ENCODE results near the gene RIMS3.

The RIMS3 gene

GRCh38 chr1:40627987-40628902, 37.2 kb downstream of the RIMS3 start:
- intact Hi-C loops (cut with DNase I; ENCODE audit: low total_unique reads) = loop anchor here (10.0 kb wide), 1 partner anchor 327 kb away; no protein-coding TSS in a partner anchor
- TF ChIP-seq, protein P1, sequence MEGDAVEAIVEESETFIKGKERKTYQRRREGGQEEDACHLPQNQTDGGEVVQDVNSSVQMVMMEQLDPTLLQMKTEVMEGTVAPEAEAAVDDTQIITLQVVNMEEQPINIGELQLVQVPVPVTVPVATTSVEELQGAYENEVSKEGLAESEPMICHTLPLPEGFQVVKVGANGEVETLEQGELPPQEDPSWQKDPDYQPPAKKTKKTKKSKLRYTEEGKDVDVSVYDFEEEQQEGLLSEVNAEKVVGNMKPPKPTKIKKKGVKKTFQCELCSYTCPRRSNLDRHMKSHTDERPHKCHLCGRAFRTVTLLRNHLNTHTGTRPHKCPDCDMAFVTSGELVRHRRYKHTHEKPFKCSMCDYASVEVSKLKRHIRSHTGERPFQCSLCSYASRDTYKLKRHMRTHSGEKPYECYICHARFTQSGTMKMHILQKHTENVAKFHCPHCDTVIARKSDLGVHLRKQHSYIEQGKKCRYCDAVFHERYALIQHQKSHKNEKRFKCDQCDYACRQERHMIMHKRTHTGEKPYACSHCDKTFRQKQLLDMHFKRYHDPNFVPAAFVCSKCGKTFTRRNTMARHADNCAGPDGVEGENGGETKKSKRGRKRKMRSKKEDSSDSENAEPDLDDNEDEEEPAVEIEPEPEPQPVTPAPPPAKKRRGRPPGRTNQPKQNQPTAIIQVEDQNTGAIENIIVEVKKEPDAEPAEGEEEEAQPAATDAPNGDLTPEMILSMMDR (IDR thresholded peaks at IDR 0.05) = no peak
- H3K4me3 ChIP-seq = no peak overlapping the region
- no peak overlapping the region for H3K27ac ChIP-seq
- no peaks in the 10 kb centered on the region for H3K9me3 ChIP-seq
- H3K4me1 ChIP-seq = no peaks in the 10 kb centered on the region
- H3K36me3 ChIP-seq = peaks cover 8 to 40% (median 16%) of the 10 kb centered on the region in 3 donors
- peak in 1 of 2 donors; percentile 34 for DNase-seq
- no peaks in the 10 kb centered on the region for H3K27me3 ChIP-seq

GRCh38 chr1:40626383-40626770, 39.1 kb downstream of the RIMS3 start:
- intact Hi-C loops (cut with DNase I; ENCODE audit: low total_unique reads) = loop anchor here (10.0 kb wide), 1 partner anchor 328 kb away; no protein-coding TSS in a partner anchor
- Histone ChIP-seq H3K4me3 (no peak overlapping the region), H3K27me3 (no peaks in the 10 kb centered on the region), H3K4me1 (no peaks in the 10 kb centered on the region), H3K36me3 (peaks cover 8 to 46% (median 20%) of the 10 kb centered on the region in 3 donors), H3K27ac (no peak overlapping the region), H3K9me3 (no peaks in the 10 kb centered on the region)
- TF ChIP-seq, protein P1 (IDR thresholded peaks at IDR 0.05) = no peak
- peak in 1 of 2 donors; percentile 55 for DNase-seq

DNA sequence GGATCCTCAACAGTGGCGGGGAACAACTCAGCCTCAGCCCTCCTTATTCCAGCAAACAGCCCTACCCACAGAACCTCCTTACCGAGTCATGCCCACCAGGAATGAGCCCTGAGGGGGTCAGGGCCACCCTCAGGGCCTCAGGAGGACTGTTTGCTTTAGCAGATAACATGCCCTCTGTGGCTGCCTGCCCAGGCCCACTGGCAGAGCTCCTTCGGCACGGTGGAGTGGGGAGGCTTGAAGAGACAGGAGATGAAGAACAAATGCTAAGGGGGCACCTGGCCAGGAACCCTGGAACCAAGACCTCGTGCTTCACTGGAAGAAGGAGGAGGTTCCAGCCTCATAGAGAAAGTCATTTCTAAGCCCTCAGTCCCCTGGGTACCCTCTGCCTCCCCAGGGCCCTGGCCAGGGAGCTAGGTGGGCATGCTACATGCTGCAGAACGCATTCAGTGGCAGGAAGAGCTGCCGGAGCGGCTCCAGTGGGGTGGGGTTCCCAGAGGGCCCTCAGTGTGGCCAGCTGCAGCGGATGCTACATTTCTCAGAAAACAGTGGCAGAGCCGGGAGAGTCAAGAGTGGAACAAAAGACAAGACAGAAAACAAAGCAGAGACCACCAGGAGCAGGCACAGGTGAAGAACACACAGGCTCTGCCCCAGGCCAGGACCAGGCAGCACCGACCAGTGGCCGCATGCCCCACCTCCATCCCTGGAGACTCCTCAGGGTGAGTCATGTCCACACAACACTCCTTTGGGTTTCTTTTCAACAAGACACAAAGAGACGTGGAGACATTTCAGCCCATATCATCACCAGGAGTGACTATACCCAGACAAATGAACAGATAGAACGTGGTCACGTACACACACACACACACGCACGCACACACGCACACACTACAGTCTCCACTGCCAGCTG, 39.8 kb downstream of the RIMS3 start:
- Histone ChIP-seq H3K9me3 (no peaks in the 10 kb centered on the region), H3K4me1 (no peaks in the 10 kb centered on the region), H3K27ac (no peak overlapping the region), H3K4me3 (no peak overlapping the region), H3K36me3 (peaks cover 8 to 53% (median 20%) of the 10 kb centered on the region in 3 donors), H3K27me3 (no peaks in the 10 kb centered on the region)
- DNase-seq = peak in 1 of 2 donors; percentile 40
- intact Hi-C loops (cut with DNase I; ENCODE audit: low total_unique reads) = loop anchor here (10.0 kb wide), 1 partner anchor 329 kb away; no protein-coding TSS in a partner anchor
- TF ChIP-seq, protein P1 (IDR thresholded peaks at IDR 0.05) = no peak

DNA sequence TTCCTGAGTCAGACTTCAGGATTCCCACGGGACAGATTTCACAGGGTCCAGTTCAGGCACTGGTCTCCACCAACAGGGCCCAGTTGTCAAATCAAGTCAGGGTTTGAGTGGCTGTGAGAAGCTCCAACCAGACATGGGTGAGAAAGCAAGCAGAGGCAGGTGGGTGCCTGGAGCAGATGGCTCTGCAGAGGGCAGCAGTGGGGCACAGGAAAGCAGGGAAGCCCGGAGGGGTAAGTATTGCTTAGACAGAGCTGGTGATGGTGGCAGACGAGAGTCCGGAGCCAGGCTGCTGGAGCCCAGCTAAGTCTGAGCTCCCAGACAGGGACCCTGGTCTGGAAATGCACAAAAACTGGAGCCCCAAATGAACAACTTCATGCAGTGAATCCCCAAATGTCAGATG, 40.4 kb downstream of the RIMS3 start:
- no peak overlapping the region for H3K4me3 ChIP-seq
- no peaks in the 10 kb centered on the region for H3K27me3 ChIP-seq
- peaks cover 8 to 56% (median 24%) of the 10 kb centered on the region in 3 donors for H3K36me3 ChIP-seq
- H3K9me3 ChIP-seq = no peaks in the 10 kb centered on the region
- DNase-seq = peak in 1 of 2 donors; percentile 32
- no peaks in the 10 kb centered on the region for H3K4me1 ChIP-seq
- intact Hi-C loops (cut with DNase I; ENCODE audit: low total_unique reads) = loop anchor here (10.0 kb wide), 1 partner anchor 330 kb away; no protein-coding TSS in a partner anchor
- TF ChIP-seq, protein P1 (IDR thresholded peaks at IDR 0.05) = no peak
- H3K27ac ChIP-seq = no peak overlapping the region

DNA sequence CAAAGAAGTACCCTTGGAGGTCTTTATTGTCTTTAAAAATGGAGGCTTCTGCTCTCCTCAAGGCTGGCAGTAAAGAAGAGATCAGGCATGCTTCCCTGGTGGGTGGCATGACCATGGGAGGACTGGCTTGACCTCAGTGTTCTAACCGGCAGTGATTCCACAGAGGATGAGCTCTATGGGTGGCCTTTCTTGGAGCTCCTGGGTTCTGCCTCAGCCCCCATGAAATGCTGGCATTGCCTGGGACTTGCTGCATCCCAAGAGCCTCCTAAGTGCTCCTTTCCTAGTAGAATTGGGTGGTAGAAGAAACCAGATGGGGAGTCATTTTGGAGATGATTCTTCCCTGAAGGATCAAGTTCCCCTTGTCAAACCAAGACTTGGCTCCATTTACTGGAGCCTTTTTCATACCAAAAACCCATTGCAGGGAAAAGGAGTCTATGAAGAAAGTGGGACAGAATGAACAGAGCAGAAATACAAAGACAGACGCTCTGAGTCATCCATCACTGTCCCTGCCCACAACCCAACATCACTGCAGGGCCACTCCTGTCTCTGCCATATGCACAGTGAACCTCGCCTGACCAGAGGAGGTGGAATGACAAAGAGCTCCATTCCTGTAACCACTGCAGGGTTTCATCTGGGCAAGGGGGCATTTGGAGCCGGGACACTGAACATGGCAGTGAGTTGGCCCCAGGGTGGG, 42.4 kb downstream of the RIMS3 start:
- intact Hi-C loops (cut with DNase I; ENCODE audit: low total_unique reads) = loop anchor here (10.0 kb wide), 1 partner anchor 332 kb away; no protein-coding TSS in a partner anchor
- peaks cover 3 to 47% (median 27%) of the 10 kb centered on the region in 3 donors for H3K36me3 ChIP-seq
- DNase-seq = no peak
- H3K9me3 ChIP-seq = no peaks in the 10 kb centered on the region
- TF ChIP-seq, protein P1 (IDR thresholded peaks at IDR 0.05) = no peak
- H3K4me1 ChIP-seq = no peaks in the 10 kb centered on the region
- H3K4me3 ChIP-seq = no peak overlapping the region
- no peaks in the 10 kb centered on the region for H3K27me3 ChIP-seq
- H3K27ac ChIP-seq = no peak overlapping the region

All from tibial artery (tissue), 4 donors.